Liver (tissue), 9 donors: Measurements from ENCODE around the gene POU2F2. TPM values are rescaled to one million over a fixed set of nuclear protein-coding genes. Genes with fewer than 3 reads are reported as not detected.

Experiments
- DNase-seq: peaks from one replicate; pipeline ENCODE4 v3.0.0-alpha.2; 2017; ENCODE audit warnings: low spot score
- H3K27ac ChIP-seq, 2 donors: one replicate each; pipeline ENCODE4 v1.7.0; 2013; ENCODE audit warnings: inconsistent platforms in 2 of 2, low read length in 2 of 2, control low read depth in 1 of 2, low read depth in 1 of 2, mild to moderate bottlenecking in 1 of 2
- H3K27me3 ChIP-seq, 4 donors: one replicate each; pipeline versions ENCODE4 v1.6.1 to v1.7.0; 2013; ENCODE audit warnings: low read length in 3 of 4, inconsistent platforms in 1 of 4, mild to moderate bottlenecking in 1 of 4, moderate library complexity in 1 of 4; ENCODE audit not compliant: control insufficient read depth in 4 of 4, insufficient read depth in 4 of 4
- H3K36me3 ChIP-seq, 4 donors: one replicate each; pipeline versions ENCODE4 v1.6.1 to v1.7.0; 2013; ENCODE audit warnings: low read length in 3 of 4, mild to moderate bottlenecking in 3 of 4, low read depth in 1 of 4, moderate library complexity in 1 of 4; ENCODE audit not compliant: control insufficient read depth in 4 of 4, insufficient read depth in 3 of 4
- H3K4me1 ChIP-seq, 4 donors: one replicate each; pipeline versions ENCODE4 v1.6.1 to v1.7.0; 2013; ENCODE audit warnings: low read length in 3 of 4, mild to moderate bottlenecking in 3 of 4, moderate library complexity in 1 of 4; ENCODE audit not compliant: control insufficient read depth in 4 of 4, insufficient read depth in 4 of 4
- H3K4me3 ChIP-seq, 3 donors: one replicate each; pipeline versions ENCODE4 v1.6.1 to v1.7.0; 2013; ENCODE audit warnings: low read length in 3 of 3, control low read depth in 1 of 3, low read depth in 1 of 3, mild to moderate bottlenecking in 1 of 3
- H3K9ac ChIP-seq, 2 donors: one replicate each; pipeline ENCODE4 v1.7.0; 2013; ENCODE audit warnings: low read length in 2 of 2, mild to moderate bottlenecking in 2 of 2, moderate library complexity in 2 of 2, control low read depth in 1 of 2, low read depth in 1 of 2
- H3K9me3 ChIP-seq, 4 donors: one replicate each; pipeline versions ENCODE4 v1.6.1 to v1.7.0; 2013; ENCODE audit warnings: low read length in 3 of 4; ENCODE audit not compliant: control insufficient read depth in 4 of 4
- ATF3 ChIP-seq: IDR thresholded peaks from 2 replicates; pipeline ENCODE4 v1.6.1; 2016; ENCODE audit warnings: antibody characterized with exemption
- CTCF ChIP-seq: fragments of 150-350 bp; IDR thresholded peaks from 2 replicates; pipeline ENCODE4 v1.5.1; 2017; ENCODE audit warnings: improper control_type of control experiment, low read depth, low read length; ENCODE audit not compliant: missing input control
- EGR1 ChIP-seq, 2 donors: IDR thresholded peaks; 2 replicates each; pipeline ENCODE4 v1.6.1; 2016 to 2018; ENCODE audit warnings: antibody characterized with exemption in 2 of 2, low read depth in 2 of 2
- FOXA1 ChIP-seq: IDR thresholded peaks from 2 replicates; pipeline ENCODE4 v1.6.1; 2016; ENCODE audit warnings: antibody characterized with exemption
- FOXA2 ChIP-seq: IDR thresholded peaks from 2 replicates; pipeline ENCODE4 v1.6.1; 2016; ENCODE audit warnings: antibody characterized with exemption
- GABPA ChIP-seq, 2 donors: IDR thresholded peaks in 1 of 2; conservative IDR thresholded peaks in 1 of 2; 2 replicates each; pipeline ENCODE4 v1.6.1; 2016; ENCODE audit warnings: antibody characterized with exemption in 2 of 2, mild to moderate bottlenecking in 1 of 2, moderate library complexity in 1 of 2
- HNF4A ChIP-seq, 2 donors: conservative IDR thresholded peaks; 2 replicates each; pipeline ENCODE4 v1.6.1; 2016; ENCODE audit warnings: antibody characterized with exemption in 2 of 2, mild to moderate bottlenecking in 2 of 2
- HNF4G ChIP-seq: IDR thresholded peaks from 2 replicates; pipeline ENCODE4 v1.6.1; 2016; ENCODE audit warnings: antibody characterized with exemption
- JUND ChIP-seq, 2 donors: IDR thresholded peaks; 2 replicates each; pipeline ENCODE4 v1.6.1; 2016; ENCODE audit warnings: antibody characterized with exemption in 2 of 2
- MAX ChIP-seq: IDR thresholded peaks from 2 replicates; pipeline ENCODE4 v1.6.1; 2016; ENCODE audit warnings: antibody characterized with exemption
- NR2F2 ChIP-seq: IDR thresholded peaks from 2 replicates; pipeline ENCODE4 v1.6.1; 2016; ENCODE audit warnings: antibody characterized with exemption
- RAD21 ChIP-seq, 2 donors: IDR thresholded peaks; 2 replicates each; pipeline ENCODE4 v1.6.1; 2016; ENCODE audit warnings: antibody characterized with exemption in 2 of 2, mild to moderate bottlenecking in 2 of 2
- REST ChIP-seq: IDR thresholded peaks from 2 replicates; pipeline ENCODE4 v1.6.1; 2016; ENCODE audit warnings: antibody characterized with exemption, mild to moderate bottlenecking
- RXRA ChIP-seq, 2 donors: IDR thresholded peaks; 2 replicates each; pipeline ENCODE4 v1.6.1; 2017 to 2018; ENCODE audit warnings: antibody characterized with exemption in 2 of 2, mild to moderate bottlenecking in 1 of 2
- SP1 ChIP-seq: IDR thresholded peaks from 2 replicates; pipeline ENCODE4 v1.6.1; 2018; ENCODE audit warnings: antibody characterized with exemption, mild to moderate bottlenecking
- TAF1 ChIP-seq: conservative IDR thresholded peaks from 2 replicates; pipeline ENCODE4 v1.6.1; 2016; ENCODE audit warnings: antibody characterized with exemption, mild to moderate bottlenecking
- YY1 ChIP-seq: IDR thresholded peaks from 2 replicates; pipeline ENCODE4 v1.6.1; 2016; ENCODE audit warnings: antibody characterized with exemption, mild to moderate bottlenecking
- ZBTB33 ChIP-seq: IDR thresholded peaks from 2 replicates; pipeline ENCODE4 v1.6.1; 2016; ENCODE audit warnings: antibody characterized with exemption
- WGBS: extraction: QIAGEN DNeasy Blood & Tissue Kit; methylation state at CpG from one replicate; pipeline ENCODE4 v1.1.7; 2013; 5-methylcytosine and 5-hydroxymethylcytosine counted together
- polyA plus RNA-seq, 2 donors: library from polyadenylated mRNA; stranded (reverse) in 1 of 2; unstranded in 1 of 2; fragments of 200-250 nt in 1 of 2; fragments of >200 nt in 1 of 2; fragmentation: Nextera tagmentation in 1 of 2; extraction: Ambion mirVana in 1 of 2; gene quantifications; one replicate each; pipeline versions ENCODE4 v1.2.1 to v1.2.3, GENCODE V29; 2013 to 2015
- total RNA-seq, 2 donors: library from RNA; depleted of rRNA; stranded (reverse); fragments of >200 nt; gene quantifications; one replicate each; pipeline ENCODE4 v1.2.3, GENCODE V29; 2014
- donor health status: healthy.
- donor health status: healthy.
- donor health status: healthy.
- donor health status: healthy.
- donor health status: healthy.

Gene POU2F2
- total and polyA plus RNA-seq, 4 donors: 0.75 to 1.2 (median 0.97) TPM

- no peak for TF ChIP-seq RAD21 (IDR thresholded peaks at IDR 0.05)
- no peak for TF ChIP-seq ATF3
- TF ChIP-seq ZBTB33: no peak
- no peak for TF ChIP-seq HNF4G
- TF ChIP-seq EGR1 (IDR thresholded peaks at IDR 0.05; ENCODE audit: low read depth in 2 of 2): no peak
- TF ChIP-seq MAX: no peak
- TF ChIP-seq RXRA (IDR thresholded peaks at IDR 0.05): no peak
- TF ChIP-seq SP1: no peak
- TF ChIP-seq FOXA2: no peak
- TF ChIP-seq TAF1: no peak
- no peak for TF ChIP-seq FOXA1
- TF ChIP-seq JUND (IDR thresholded peaks at IDR 0.05): no peak
- no peak for TF ChIP-seq YY1
- no peak for TF ChIP-seq NR2F2
- no peak for TF ChIP-seq HNF4A (conservative IDR thresholded peaks at IDR 0.05)
- TF ChIP-seq GABPA (IDR thresholded peaks at IDR 0.05 in 1 of 2, conservative IDR thresholded peaks at IDR 0.05 in 1 of 2): no peak
- TF ChIP-seq REST: no peak
- H3K9me3 ChIP-seq: no peaks in the 10 kb centered on the region
- whole genome bisulfite sequencing: 71% methylated on average over 7 of the region's 7 CpGs
- no peaks in the 10 kb centered on the region for H3K4me1 ChIP-seq
- no peaks in the 10 kb centered on the region for H3K27me3 ChIP-seq
- no peak overlapping the region for H3K9ac ChIP-seq
- no peaks in the 10 kb centered on the region for H3K36me3 ChIP-seq
- H3K4me3 ChIP-seq: no peak overlapping the region
- H3K27ac ChIP-seq: no peak overlapping the region
- no peak for DNase-seq
Observed at GRCh38 chr19:42057846-42058245, 74.4 kb downstream of the POU2F2 start.

GRCh38 chr19:42054205-42054604, 78.0 kb downstream of the POU2F2 start:
- Histone ChIP-seq H3K4me1 (peaks cover 0 to 3% (median 0%) of the 10 kb centered on the region in 4 donors), H3K9ac (no peak overlapping the region), H3K36me3 (no peaks in the 10 kb centered on the region), H3K27ac (no peak overlapping the region), H3K27me3 (no peaks in the 10 kb centered on the region), H3K4me3 (no peak overlapping the region), H3K9me3 (no peaks in the 10 kb centered on the region)
- DNase-seq: no peak
- WGBS: 85% methylated on average over 18 of the region's 18 CpGs
- TF ChIP-seq SP1 (no peak), TAF1 (no peak), NR2F2 (no peak), ZBTB33 (no peak), REST (no peak), CTCF (no peak), HNF4G (no peak), FOXA2 (no peak), YY1 (no peak), MAX (no peak), EGR1 (IDR thresholded peaks at IDR 0.05; ENCODE audit: low read depth in 2 of 2) (no peak)
